GM13977 (cell line): ENCODE data around the gene MGAT5.

Experiments used
- DNase-seq: peaks from one replicate; pipeline ENCODE4 v3.0.0; 2012; ENCODE audit warnings: low spot score
- CTCF ChIP-seq: IDR thresholded peaks from 2 replicates; pipeline ENCODE4 v1.5.1; 2012; ENCODE audit warnings: mild to moderate bottlenecking, control low read depth; ENCODE audit not compliant: insufficient read depth; ENCODE audit errors: extremely low read depth, missing control alignments
- in situ Hi-C: fragments of 300-500 bp; cut with MboI; formaldehyde crosslinking; loops from one replicate; pipeline ENCODE4 v1.12.0; 2022; ENCODE audit warnings: low sequenced_read_pairs, low pct_unique_long_range_greater_than_20kb, mixed read lengths, inconsistent platforms; ENCODE audit not compliant: unreplicated experiment

The MGAT5 gene

GRCh38 chr2:134411279-134411827, 157.5 kb downstream of the MGAT5 start:
- TF ChIP-seq CTCF, result no peak
- no peak for DNase-seq
- in situ Hi-C loops, result loop anchor here (10.0 to 25.0 kb wide), 3 partner anchors 174 to 449 kb away; no protein-coding TSS in a partner anchor

GRCh38 chr2:134411828-134412638, 158.2 kb downstream of the MGAT5 start:
- in situ Hi-C loops, result loop anchor here (10.0 to 25.0 kb wide), 3 partner anchors 175 to 450 kb away; no protein-coding TSS in a partner anchor
- peak; percentile 87 for TF ChIP-seq CTCF
- peak; percentile 74 for DNase-seq

GRCh38 chr2:134412639-134412999, 158.7 kb downstream of the MGAT5 start:
- no peak for TF ChIP-seq CTCF
- no peak for DNase-seq
- in situ Hi-C loops, result loop anchor here (10.0 to 25.0 kb wide), 3 partner anchors 175 to 450 kb away; no protein-coding TSS in a partner anchor

GRCh38 chr2:134413430-134413829, 159.6 kb downstream of the MGAT5 start:
- no peak for DNase-seq
- in situ Hi-C loops, result loop anchor here (10.0 to 25.0 kb wide), 3 partner anchors 176 to 451 kb away; no protein-coding TSS in a partner anchor
- TF ChIP-seq CTCF, result no peak

GRCh38 chr2:134413912-134414311, 160.0 kb downstream of the MGAT5 start:
- in situ Hi-C loops, result loop anchor here (10.0 to 25.0 kb wide), 3 partner anchors 177 to 452 kb away; no protein-coding TSS in a partner anchor
- no peak for DNase-seq
- TF ChIP-seq CTCF, result no peak

GRCh38 chr2:134416018-134416417, 162.1 kb downstream of the MGAT5 start:
- no peak for TF ChIP-seq CTCF
- DNase-seq, result no peak
- in situ Hi-C loops, result loop anchor here (10.0 to 25.0 kb wide), 3 partner anchors 179 to 454 kb away; no protein-coding TSS in a partner anchor
